Loucy (cell line): ENCODE measurements around the gene CFAP100.

ENCODE experiments used
- EZH2phosphoT487 ChIP-seq: fragments of 200-600 bp; IDR thresholded peaks from 2 replicates; pipeline ENCODE4 v1.6.1; 2018; ENCODE audit warnings: antibody characterized with exemption, mild to moderate bottlenecking, moderate library complexity, borderline replicate concordance
- TF ChIP-seq, protein P1 (sequence below): fragments of 200-600 bp; sonication (generic); conservative IDR thresholded peaks from 2 replicates; pipeline ENCODE4 v1.5.1; 2014; ENCODE audit warnings: mild to moderate bottlenecking, antibody characterized with exemption, low read length

- TF ChIP-seq, protein P1, sequence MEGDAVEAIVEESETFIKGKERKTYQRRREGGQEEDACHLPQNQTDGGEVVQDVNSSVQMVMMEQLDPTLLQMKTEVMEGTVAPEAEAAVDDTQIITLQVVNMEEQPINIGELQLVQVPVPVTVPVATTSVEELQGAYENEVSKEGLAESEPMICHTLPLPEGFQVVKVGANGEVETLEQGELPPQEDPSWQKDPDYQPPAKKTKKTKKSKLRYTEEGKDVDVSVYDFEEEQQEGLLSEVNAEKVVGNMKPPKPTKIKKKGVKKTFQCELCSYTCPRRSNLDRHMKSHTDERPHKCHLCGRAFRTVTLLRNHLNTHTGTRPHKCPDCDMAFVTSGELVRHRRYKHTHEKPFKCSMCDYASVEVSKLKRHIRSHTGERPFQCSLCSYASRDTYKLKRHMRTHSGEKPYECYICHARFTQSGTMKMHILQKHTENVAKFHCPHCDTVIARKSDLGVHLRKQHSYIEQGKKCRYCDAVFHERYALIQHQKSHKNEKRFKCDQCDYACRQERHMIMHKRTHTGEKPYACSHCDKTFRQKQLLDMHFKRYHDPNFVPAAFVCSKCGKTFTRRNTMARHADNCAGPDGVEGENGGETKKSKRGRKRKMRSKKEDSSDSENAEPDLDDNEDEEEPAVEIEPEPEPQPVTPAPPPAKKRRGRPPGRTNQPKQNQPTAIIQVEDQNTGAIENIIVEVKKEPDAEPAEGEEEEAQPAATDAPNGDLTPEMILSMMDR = no peak
- TF ChIP-seq EZH2phosphoT487 = no peak
Measured at GRCh38 chr3:126398423-126399350, 4.0 kb downstream of the CFAP100 start.
